AG09319 (cell line): Measurements from ENCODE around the gene PRR7.

Source experiments
- DNase-seq: peaks from one replicate; pipeline ENCODE4 v3.0.0-alpha.2; 2010; ENCODE audit warnings: low read depth; ENCODE audit errors: extremely low read depth
- CTCF ChIP-seq: IDR thresholded peaks from 2 replicates; pipeline ENCODE4 v1.5.1; 2011; ENCODE audit warnings: low read depth, mild to moderate bottlenecking, inconsistent platforms, low read length, moderate library complexity

PRR7 gene

DNA sequence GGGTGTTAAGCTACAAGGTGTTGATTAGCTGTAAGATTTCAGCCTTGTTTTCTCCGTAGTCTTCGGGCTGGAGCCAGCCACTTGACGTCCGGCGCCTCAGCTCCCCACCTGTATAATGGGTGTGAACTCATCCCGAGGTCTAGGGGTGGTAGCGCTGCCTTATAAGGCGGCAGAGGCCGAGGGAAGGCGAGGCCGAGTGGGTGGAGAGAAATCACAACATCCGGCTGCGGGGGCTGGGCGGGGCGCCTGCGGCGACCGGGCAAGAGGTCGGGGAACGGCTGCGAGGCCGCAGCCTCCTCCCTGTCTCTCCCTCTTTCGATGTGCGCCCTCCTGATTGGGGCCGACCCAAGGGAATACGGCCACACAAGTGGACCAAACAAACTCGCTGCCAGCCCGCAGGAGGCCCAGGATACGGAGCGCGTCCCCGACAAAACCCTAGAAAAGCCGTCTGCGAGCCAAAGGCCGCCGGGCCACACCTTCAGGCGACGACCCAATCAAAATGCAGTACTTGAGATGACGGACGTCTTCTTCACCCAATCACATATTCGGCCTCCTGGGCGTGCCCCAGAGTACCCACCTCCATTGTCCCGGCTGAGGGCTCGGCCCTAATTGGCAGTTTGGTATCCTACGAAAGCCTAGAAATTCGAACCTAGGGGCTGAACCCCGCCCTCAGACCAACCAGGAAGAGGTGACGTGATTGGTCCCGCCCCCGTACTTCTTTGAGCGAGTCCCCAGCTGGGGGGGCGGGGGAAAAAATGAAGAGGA is 20.6 kb upstream of the PRR7 start:
- peak; percentile 100 for DNase-seq
- TF ChIP-seq CTCF, result no peak

- no peak for DNase-seq
- no peak for TF ChIP-seq CTCF
Measured at GRCh38 chr5:177426566-177427210, 19.9 kb upstream of the PRR7 start, which contains the start of gene GRK6. TSS of gene GRK6 (plus strand) at chr5:177426676. CDS start at chr5:177426846, 170 bp downstream.

DNA sequence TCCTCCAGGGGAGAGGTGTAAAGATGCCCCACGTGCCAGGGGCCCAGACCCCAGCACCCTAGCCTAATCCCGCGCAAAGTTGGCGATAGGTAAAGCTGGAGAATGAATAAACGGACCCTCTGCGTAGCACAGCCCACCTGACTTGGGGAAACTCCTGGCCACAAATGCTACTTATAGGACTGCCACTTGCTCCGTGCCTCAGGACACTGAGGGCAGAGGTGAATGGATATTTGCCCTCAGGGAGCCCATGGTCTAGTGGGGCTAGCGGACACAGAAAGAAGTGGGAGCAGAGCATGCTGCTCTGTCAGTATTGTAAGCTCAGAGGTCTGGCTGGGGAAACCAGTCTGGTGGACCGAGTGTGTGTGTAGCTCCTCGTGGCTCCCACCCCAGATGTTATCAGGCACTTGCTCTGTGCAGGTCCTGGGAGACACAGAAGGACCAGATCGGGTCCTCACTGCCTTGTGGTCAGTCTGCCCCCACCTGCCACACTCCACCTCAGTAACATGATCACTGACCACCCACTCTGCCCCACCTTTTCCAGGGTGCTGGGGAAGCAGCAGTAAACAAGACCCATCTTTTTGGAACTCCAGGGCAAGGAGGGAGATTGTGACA is 19.3 kb upstream of the PRR7 start:
- DNase-seq, result no peak
- no peak for TF ChIP-seq CTCF

- no peak for DNase-seq
- no peak for TF ChIP-seq CTCF
Measured at GRCh38 chr5:177427919-177428573, 18.6 kb upstream of the PRR7 start.

DNA sequence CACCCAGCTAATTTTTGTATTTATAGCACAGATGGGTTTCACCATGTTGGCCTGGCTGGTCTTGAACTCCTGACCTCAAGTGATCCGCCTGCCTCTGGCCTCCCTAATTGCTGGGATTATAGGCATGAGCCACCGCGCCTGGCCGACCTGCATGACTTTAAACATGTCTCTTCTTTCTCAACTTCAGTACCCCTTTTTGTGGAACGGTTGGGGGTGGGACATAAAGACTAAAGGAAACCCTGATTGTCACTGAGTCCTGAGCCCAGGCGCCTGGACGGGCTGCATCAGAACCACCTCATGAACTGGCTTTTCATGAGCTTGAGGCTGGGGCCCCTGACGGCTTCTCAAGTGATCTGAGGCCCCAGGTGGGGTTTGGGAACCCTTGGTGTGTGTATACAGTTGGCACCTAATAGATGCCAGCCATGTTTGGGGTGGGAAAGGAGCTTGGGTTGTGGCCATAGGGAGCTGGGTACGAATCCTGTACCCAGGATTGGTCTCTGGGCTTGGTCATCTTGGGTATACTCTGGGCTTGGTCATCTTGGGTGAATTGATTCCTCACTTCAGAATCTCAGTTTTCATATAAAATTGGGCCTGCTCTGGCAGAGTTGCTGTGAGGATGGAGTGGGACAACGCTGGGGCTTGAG is 17.9 kb upstream of the PRR7 start:
- no peak for TF ChIP-seq CTCF
- DNase-seq, result no peak

DNA sequence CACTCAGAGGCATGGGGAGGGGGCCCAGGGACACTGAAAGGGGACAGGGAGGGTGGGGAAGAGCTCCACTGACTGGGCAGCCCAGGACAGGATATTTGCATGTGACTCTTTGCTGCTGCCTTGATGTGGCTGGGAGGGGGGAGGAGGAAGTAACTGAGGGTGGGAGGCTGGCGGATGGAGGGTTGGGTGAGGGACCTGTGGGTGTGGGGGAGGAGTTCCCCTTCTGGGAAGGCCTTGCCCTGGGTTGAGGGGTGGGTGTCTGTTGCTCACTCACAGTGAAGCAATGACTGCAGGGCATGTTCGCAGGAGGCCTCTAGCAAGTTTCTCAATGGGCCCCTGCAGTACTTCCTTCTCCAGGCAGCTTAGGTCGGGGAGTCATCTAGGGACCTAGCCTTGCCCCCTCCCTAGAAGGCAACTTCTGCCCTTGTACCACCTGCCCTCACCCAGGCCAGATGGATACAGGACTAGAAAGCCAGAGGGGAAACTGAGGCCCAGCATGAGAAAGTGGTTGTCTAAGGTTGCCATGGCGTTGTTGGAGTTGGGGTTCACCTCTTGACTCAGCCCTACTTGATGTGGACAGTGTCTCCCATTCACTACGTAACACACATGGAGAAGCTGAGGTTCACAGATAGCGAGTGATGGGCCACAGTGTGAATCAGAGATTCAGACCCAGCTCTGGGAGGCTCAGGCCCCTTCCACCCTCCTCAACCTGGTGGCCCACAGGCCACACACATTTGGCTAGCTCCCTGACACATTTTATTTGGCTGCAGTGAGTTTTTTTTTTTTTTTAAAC is 17.2 kb upstream of the PRR7 start:
- DNase-seq, result no peak

More for the DNA sequence above, 17.2 kb upstream of the PRR7 start:
- no peak for TF ChIP-seq CTCF
